HG03025 (cell line): ENCODE data around the gene NMNAT2.

ENCODE experiments used
- ATAC-seq: cut with Tn5 transposase; IDR thresholded peaks from one replicate; pipeline ENCODE4 v1.9.1; 2021; ENCODE audit warnings: mild to moderate bottlenecking, moderate library complexity; ENCODE audit not compliant: unreplicated experiment, low FRiP score

Gene NMNAT2

DNA sequence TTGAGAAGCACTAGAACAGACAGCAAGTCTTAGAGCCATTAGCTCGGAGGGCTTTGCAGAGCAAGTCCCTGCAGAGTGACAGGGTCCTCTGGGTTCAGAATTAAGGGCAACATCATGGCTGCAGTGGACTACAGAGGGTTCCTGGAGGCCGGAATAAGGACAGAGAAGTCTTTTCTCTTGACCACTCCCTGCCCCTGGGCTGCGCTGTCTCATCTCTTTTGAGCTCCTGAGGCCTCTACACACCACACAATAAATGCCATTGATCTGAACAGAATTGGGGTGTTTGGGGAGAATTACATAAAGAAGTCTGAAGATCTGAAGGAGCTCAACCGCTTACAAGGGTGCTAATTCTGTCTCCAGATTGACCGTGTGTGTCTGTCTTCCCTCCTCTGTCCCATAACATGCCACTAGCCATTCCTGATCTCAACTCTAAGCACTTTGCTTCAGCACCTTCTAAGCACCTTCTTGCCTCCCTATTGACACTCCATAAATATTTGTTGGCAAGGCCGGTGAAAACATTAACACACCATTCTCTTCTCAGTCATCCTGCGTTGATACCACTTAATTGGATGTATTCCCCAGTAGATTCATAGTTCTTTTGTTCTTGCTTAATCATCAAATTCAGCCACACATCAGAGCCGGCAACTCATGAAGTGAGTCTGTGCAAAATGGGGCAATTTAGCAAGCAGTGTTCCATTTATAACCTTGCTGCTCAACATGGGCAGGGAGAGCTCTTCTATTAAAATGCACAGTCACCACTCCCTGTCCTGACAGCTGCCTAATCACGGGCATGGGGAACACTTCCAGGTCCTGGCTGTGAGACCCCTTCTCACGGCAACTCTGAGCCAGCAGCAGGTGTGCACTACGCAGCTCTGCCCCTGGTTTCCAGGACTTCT lies 49.7 kb downstream of the NMNAT2 start:
- no peak for ATAC-seq

DNA sequence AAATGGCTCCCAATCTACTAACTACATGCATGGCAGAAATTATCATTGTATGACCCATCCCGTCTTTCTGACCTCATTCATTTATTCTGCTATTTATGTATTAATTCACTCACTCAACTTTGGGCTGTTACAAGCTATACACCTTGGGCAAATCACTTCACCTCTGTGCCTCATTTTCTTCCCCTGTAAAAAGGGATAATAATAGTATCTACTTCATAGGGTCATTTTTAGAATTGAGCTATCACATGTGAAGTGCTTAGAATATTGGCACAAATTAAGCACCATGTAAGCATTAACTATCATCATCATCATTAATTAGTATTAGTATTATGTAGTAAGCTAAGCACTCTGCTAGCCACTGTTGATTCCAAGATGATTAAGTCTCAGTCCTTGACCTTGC lies 52.1 kb downstream of the NMNAT2 start:
- no peak for ATAC-seq

DNA sequence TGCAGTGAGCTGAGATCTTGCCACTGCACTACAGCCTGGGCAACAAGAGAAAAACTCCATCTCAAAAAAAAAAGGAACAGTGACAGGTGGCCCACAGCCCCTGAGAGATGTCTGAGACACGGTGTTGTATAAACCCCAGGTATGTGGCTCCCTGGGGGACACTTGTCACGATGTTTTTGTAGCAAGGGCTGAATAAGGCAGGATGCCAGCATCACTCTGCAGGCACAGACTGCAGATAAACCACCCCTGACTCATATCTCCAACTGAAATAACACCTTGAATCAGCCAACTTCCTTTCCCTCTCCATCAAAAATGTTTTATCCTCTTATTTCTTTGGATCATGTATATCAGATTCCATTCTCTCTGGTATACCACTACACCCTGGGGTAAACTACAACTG lies 52.5 kb downstream of the NMNAT2 start:
- ATAC-seq: no peak

DNA sequence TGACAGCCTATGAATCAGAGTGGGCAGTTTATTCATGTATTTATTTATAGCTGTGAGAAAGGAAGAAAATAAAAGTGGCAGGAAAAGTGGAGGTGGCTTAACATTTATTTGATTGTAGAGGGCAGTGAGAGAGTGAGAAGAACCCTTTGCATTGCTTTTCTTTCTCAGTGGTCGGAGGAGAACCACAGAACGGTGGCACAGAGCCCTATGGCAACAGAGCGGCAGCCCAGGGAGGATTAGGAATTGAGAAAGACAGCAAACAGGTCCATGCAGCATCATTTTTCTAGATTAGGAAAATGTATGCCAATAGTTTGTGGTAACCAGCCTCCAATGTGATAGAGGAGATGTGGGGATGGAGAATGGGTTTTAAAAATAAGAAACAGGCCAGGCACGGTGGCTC lies 53.1 kb downstream of the NMNAT2 start:
- ATAC-seq: no peak

DNA sequence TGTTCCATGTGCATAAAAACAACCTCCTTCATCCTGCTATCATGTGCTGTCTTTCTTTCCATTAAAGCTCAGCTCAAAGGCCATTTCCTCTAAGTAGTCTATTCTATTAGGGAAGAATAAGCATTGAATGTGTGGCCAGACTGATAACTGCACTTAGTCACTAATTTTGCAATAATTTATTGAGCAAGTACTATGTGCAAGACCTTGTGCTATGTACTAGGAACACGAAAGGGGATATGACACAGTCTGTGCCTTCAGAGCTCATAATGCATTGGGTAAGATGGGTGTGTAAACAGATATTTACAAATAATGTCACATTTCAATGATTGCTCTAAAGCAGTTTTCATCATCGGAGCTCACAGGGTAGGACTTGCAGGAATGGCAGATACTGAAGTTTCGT lies 54.2 kb downstream of the NMNAT2 start:
- no peak for ATAC-seq

DNA sequence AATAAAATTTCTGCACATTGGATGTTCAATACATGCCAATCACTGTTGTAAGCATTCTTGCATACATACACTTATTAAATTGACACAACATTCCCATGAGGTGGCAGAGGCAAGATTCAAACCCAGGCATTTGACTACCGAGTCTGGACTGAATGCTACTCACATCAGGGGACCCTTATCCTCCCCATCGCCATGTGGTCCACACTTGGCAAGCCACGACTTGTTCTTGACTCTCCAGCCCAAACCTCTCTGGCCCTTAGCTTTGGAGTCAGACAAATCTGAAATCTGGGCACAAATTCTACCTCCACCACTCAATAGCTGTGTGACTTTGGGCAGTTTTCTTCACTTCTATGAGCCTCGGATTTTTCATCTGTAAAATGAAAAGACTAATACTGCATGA lies 57.1 kb downstream of the NMNAT2 start:
- no peak for ATAC-seq

DNA sequence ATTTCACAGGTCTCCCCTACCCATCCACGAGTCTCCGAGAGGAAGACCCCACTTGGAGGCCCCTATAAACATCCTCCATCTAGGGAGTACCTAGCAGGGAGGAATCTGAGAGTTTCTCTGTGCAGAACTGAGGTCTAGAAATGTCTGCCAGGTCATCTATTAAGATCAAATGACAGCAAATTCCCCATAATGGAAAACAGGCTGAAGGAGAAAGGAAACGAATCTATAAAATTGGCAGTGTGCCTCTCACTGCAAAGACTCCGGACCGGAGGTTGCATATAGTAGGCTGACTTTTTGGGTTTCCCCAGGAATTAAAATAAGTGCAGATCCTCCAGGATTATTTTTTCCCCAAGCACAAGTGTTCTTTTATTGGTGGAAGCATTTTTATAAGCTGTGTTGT lies 57.7 kb downstream of the NMNAT2 start:
- ATAC-seq: no peak

DNA sequence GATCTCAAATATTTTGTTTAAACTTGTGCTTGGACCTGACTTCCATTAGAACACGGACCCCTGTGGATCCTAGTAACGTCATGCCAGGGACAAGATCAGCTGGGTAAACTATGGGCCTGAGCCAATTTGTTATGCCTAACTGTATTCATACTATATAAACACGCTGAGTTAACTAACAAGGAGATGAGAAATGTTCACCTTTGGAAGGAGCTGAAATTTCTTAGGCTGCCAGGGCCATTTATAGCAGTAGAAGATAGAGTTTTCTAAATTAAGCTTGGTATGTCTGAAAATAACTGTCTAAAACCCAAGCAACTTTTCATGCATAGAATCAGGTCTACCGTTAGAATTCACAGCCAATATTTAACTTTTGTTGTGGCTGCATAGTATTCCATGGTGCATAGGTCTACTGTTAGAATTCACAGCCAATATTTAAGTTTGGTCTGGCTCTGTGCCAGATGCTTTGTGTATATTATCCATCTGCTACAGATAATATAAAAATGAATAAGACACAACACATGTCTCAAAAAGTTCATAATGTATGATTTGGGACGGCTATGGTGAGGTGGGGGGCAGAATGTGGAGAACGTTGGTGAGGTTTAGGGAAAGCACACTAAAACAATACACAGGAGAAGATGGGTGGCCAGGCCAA lies 61.5 kb downstream of the NMNAT2 start:
- no peak for ATAC-seq

DNA sequence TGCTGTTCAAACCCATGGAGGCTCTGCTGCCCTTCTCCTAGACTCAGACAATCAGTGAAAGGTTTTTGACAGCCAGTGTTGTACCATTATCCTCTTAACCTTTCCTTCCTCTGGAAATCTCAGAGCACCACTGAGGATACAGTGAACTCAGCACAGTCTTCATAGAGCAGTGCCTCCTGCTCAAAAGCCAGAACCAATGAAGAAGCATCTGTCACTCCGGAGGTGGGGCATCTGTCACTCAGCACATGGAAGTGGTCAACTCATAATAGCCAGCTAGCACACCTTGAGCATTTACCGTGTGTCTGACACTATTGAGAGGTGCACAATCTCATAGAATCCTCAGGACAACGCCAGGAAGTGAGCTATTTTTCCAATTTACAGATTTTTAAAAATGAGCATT lies 62.4 kb downstream of the NMNAT2 start:
- no peak for ATAC-seq

DNA sequence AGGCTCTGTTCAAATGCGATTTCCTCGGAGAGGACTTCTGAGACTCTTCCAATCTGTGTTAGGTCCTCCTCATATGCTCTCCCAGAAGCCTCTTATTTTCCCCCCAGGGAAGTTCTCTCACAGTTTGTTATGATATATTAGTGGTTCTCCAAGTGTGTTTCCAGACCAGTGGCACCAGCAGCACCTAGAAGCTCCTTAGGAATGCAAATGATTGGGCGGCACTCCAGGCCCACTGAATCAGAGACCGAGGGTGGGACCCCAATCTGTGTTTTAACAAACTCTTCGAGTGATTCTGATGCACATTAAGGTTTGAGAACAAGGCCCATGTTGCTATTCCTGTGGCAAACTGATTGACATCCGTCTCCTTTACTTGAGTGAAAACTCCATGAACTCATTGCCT lies 63.0 kb downstream of the NMNAT2 start:
- ATAC-seq: no peak

DNA sequence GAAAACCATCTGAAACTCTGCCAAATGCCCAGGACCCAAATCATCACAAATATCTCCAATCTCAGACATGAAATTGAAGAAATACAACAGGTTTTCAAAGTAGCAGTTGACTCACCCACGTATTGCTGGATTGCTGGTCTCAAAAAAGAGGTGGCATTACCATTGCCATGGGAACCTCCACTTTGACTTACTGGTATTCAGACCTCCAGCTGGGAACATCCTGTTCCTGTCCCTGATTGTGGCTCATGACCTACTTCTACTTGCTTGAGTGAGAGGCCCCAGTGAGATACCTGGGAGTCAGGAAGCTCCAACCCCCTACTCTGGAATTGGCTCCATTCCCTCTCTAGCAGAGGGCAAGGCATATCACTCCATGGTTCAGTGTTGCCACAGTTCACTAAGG lies 64.6 kb downstream of the NMNAT2 start:
- no peak for ATAC-seq

DNA sequence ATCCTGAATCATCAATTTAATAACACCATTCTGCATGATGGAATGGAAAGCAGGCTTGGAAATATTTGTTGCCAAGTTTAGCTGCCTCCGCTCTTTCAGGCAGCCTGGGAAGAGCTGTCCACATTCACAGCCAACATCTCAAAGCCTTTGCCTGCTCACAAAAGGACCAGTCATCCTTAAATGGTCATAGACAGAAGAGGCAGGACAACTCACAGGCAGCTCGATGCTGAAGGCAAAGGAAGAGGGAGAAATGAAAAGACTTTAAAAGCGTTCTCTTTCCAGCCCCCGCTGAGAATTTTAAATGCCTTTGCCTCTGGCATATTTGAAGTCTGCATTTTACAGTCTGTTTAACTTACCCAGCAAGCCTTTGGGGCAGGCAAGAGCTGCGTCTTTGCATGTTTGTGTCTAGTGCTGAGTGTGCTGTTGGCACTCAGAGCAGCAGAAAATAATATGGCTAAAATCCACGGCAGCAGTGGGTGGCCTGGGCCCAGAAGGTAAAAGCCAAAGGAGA lies 68.9 kb downstream of the NMNAT2 start:
- ATAC-seq: no peak

DNA sequence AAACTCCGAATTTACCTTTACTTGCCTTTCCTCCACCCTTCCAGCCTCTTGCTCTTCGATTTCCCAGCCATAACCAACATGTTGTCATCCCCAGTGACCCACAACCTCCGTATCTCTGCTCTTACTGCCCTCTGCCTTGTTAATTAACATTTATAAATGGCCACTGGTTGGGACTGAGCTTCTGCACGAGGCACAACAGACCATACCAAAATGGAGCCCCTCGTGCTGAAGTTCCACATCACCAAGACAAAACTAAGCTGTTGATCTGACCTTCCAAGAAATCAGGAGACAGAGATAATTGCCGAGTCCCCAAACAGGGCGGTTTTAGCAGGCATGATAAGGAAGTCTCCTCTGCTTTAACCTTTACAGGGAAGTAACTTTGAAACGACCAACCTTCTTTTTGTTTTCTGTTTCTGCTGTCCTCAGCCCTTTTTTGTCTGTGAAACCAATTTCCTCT lies 71.9 kb downstream of the NMNAT2 start:
- ATAC-seq: no peak

DNA sequence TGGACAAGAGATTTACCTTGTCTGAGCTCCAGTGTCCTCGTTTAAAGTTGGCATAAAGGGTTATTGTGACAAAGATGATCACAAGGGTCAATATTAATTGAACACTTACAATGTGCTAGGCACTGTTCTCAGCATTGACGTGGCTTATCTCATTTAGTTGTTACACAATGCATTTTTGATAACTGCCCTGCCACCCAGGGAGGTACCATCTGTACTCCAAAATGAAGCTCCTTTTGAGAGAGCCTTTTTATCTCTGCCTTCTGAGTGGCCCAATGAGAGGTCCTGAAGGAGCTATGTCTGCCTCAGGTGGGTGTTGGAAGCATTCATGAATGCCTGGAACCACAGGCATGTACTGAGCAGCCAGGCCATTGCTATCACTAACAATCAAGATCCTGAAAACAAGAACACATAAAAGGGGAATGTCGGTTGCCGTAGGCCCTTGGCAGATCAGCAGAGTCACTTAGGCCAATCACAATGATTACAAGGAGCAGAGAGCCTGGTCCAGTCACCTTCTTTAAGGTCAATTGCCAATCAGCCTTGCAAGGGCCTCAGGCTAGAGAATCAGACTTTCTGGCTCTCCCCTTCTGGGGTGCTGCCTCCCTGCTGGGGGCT lies 78.5 kb downstream of the NMNAT2 start:
- no peak for ATAC-seq

DNA sequence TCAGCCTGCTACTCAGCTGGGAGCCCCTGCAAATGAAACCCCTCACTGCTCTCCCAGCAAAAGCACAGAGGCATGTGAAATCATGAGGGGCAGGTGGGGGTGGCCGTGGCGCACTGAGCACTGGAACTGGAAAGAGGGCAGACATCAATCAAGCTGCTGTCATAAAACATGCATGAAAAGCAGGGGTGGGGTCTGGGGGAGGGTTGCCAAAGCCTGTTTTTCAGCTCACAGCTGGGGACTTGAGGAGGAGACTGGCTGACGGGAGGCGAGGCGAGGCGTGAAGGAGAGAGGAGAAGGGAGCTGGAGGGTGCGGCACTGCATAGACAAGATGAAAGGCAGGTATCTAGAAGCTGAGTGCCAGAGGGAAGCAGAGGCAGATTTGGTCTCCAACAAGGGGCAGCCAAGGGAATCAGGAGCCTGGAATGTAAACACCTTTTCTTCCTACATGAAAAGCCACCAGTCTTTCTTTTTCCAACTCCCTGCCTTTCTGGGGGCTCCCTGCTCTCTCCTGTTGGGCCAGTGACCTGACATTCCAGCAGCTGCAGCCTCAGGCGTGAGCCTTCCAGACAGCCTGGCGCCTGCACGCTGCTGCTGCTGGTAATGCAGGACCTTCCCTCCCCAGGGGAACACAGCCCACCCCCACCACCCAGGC lies 87.0 kb downstream of the NMNAT2 start:
- ATAC-seq: no peak

DNA sequence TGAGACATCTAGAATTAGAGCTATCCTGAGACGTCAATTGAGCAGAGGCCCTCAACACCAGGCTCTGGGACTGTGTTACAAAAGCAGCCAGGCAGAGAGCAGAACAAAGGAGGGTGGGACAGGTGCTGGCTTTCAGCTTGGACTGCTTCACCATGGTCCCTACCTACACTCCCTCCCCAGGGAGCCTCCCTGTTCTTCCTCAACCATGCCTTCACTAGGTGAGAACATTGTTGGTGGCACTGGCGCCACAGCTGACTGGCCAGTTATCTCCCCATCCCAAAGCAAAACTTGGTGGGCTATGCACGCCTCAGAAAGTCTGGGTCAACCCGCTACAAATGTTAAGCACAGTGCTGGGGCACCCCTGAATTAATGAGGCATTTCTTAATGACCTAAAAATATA lies 87.8 kb downstream of the NMNAT2 start:
- ATAC-seq: no peak

DNA sequence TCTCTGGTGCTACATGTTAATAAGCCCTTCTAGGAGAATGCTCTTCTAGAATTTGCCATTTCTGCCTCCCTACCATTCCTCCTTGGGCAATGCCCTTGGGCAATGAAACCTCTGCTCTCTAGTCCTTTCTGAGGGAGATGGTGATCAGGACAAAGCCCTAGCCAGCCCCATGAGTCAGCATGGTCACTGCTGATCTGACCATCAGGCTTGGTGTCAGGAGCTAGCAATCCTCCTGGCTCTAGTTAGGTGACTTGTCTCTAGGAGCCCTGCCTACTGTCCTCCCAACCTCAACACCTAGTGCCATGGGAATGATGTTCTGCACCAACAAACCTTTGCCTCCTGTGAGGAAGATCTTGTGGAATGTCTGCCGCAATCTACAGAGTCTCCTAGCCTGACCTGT lies 89.8 kb downstream of the NMNAT2 start:
- ATAC-seq: no peak

DNA sequence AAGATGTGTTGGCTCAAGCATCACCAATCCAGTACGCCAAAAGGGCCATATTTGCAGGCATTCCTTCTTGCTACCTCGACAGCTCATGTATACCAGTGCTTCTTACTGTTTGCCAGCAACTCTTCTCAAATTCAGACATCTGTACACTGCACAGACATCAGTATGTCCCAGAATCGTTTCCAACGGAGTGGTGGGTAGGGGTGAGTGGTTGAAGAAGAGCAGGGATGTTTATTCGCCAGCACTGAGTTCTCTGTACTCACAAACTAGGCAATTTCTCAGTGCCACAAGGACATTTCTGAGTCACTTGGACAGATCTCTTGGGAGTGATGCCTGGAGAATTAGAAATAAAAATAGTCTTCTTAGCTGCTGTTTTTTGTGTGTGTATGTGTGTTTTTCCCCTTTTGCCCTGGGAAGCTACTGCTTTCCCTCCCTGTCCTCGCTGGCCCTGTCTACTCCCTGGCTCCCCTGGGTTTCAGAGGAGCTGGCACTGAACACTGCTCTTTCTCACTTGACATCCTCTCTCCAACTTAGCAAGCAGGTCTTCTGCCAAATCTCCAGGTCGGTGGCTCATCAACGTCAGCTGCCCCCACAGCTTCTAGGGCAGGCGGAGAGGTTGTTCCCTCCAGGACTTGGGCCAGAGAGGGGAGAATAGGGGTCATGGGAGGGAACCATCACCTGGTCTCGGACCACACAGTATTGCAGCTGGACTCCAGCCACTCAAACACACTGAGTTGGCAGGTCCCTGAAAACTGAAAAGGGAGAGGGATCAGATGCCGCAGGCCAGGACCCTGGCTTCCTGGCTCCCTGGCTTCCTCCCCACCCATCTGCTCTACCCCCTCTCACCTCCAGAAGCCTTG lies 90.5 kb downstream of the NMNAT2 start:
- ATAC-seq: no peak

DNA sequence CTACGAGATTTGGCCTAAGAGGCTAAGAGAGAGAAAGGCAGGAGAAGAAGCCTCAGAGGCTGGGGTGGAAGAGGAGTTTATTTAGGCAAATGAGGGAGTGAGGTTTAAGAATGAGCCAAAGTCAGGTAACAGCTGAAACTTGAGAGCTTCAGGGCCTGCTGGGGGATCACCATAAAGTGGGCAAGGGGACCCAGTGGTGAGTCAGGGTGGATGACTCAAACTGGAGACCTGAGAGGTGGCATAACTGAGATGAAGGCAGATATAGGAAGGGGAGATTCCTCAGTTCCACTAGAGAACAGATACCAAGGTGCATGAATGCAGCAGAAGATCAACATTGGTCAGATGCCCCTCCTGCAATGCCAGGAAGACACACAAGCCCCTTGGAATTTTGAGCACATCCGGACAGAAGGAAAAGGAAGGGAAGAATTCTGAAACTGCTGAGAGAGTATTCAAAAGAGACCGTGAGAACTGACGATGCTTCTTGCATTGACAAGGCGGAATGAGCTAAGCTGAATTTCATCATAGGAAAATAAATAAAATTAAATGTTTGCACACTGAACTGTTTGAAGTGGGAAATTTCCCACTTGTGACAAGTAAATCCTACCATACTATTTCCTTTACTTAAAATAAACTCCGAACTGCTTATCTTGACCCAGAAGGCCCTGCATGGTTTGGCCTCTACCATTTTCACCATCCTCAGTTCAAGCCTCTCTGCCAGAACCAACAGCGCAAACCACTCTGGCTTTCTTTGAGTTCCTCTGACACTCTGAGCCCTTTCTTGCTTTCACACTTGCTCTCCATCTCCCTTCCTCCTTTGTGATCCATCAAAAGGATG lies 94.1 kb downstream of the NMNAT2 start:
- ATAC-seq: no peak
